Activated CD4-positive, alpha-beta T cell treated with anti-CD3 and anti-CD28 coated beads for 36 hours (primary cell): ENCODE measurements around the gene CD8B. TPM values are rescaled to one million over a fixed set of nuclear protein-coding genes. Genes with fewer than 3 reads are reported as not detected.
A peak's percentile ranks its signal among the peaks of the same experiment; 100 is the strongest.
"Not testable (repeated sequence)": the region's sequence is repeated elsewhere in the genome, so short reads cannot be mapped to it uniquely, and the experiment has no call there.

Experiments used
- ATAC-seq: fragments of 200-7000 bp; cut with Tn5 transposase; one replicate; pipeline ENCODE4 v1.10.0; 2021; ENCODE audit warnings: mild to moderate bottlenecking, moderate library complexity
- CTCF ChIA-PET: fragments of 350-600 bp; sonication (Branson Sonifier 250); formaldehyde crosslinking; loops from one replicate; lab custom pipeline; 2021; ENCODE audit warnings: antibody characterized with exemption; lab: Charles Lee
- POLR2A ChIA-PET: fragments of 350-600 bp; sonication (Branson Sonifier 250); formaldehyde crosslinking; loops from one replicate; lab custom pipeline; 2021; ENCODE audit warnings: antibody characterized with exemption, inconsistent platforms; lab: Charles Lee
- DNase-seq: peaks from one replicate; pipeline ENCODE4 v3.0.0-alpha.2; 2020
- H3K27ac Mint-ChIP-seq: one replicate; pipeline ENCODE4 v1.8.0; 2021; ENCODE audit warnings: mixed read lengths
- H3K27me3 Mint-ChIP-seq: one replicate; pipeline ENCODE4 v1.8.0; 2021; ENCODE audit warnings: mixed read lengths
- H3K36me3 Mint-ChIP-seq: one replicate; pipeline ENCODE4 v1.8.0; 2021; ENCODE audit warnings: low read depth, mixed read lengths
- H3K4me1 Mint-ChIP-seq: one replicate; pipeline ENCODE4 v1.8.0; 2021; ENCODE audit warnings: mixed read lengths
- H3K4me3 Mint-ChIP-seq: one replicate; pipeline ENCODE4 v1.8.0; 2021; ENCODE audit warnings: mild to moderate bottlenecking, moderate library complexity, mixed read lengths
- H3K9me3 Mint-ChIP-seq: one replicate; pipeline ENCODE4 v1.8.0; 2021; ENCODE audit warnings: low read depth, mixed read lengths
- intact Hi-C, 2 experiments: fragments of 100-400 bp; cut with DNase I in 1 of 2; cut with micrococcal nuclease in 1 of 2; formaldehyde crosslinking; loops; one replicate each; pipeline versions ENCODE4 v1.14.2 to v1.15.1; 2022 to 2024; cut with DNase I, micrococcal nuclease
- total RNA-seq, 2 experiments: library from RNA; stranded (reverse); gene quantifications; one replicate each; pipeline ENCODE4 v1.2.3, GENCODE V29; 2021

Gene CD8B
- total RNA-seq, 2 experiments from 2014 or later, result 2.1 to 2.3 TPM

DNA sequence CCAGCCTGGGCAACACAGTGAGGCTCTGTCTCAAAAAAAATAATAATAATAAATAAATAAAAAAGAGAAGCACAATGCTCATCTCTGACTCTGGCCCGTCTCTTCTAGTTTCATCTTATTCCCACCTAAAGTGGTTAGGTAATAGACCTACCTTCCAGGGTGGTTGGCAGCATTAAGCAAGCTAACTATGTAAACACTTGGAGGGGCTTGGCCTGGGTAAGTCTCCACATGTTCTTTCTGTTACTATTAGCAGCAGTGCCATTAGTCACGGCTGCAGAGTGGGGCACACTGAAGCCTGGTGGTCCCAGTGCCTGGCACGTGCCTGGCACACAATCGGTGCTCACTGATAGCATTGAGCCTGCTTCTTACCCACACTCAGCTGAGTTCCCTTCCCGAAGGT, 4.0 kb downstream of the CD8B start:
- H3K4me1 Mint-ChIP-seq, DNase-seq, intact Hi-C loops, H3K27ac Mint-ChIP-seq, ATAC-seq, CTCF ChIA-PET, H3K4me3 Mint-ChIP-seq, H3K27me3 Mint-ChIP-seq, H3K9me3 Mint-ChIP-seq, H3K36me3 Mint-ChIP-seq, POLR2A ChIA-PET: not testable (repeated sequence)

DNA sequence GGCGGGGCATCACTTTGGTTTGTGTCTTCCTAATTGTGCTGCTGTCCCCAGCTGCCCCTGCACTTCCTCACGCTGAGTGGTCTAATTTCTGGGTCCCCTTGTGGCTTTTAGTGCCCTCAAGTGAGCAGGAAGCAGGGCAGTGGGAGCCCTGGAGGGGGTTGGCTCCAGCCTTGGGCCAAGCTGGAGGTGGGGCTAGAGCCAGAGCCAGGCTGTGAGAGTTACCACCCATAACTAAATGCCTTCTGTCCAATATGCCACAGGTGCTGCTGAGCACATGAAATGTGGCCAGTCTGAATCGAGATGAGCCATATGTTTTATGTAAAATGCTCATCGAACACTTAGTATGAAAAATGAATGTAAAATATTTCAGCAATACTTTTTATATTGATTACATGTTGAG, 5.2 kb downstream of the CD8B start:
- ATAC-seq, DNase-seq, H3K4me3 Mint-ChIP-seq, POLR2A ChIA-PET, intact Hi-C loops, CTCF ChIA-PET, H3K4me1 Mint-ChIP-seq, H3K27me3 Mint-ChIP-seq, H3K36me3 Mint-ChIP-seq, H3K9me3 Mint-ChIP-seq, H3K27ac Mint-ChIP-seq: not testable (repeated sequence)

DNA sequence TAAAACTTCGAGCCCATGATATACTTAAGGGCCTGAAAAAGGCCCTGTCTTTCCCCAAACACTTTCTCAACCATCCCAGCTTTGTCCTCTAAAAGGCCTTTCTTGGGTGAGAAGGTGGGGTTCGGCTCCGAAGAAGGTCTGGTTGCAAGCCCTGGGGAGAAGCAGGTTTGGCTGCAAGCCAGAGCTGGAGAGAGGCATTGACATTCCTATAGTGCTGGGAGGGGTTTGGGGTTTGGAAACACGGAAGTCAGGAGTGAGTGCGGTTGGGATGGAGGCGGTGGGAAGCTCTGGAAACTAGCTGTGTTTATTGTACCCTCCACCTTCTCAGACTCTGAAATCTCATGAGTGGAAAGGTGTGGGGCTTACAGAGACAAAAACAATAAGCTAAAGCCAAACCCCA, 5.7 kb downstream of the CD8B start:
- ATAC-seq, CTCF ChIA-PET, H3K9me3 Mint-ChIP-seq, H3K4me1 Mint-ChIP-seq, intact Hi-C loops, POLR2A ChIA-PET, H3K36me3 Mint-ChIP-seq, H3K27me3 Mint-ChIP-seq, DNase-seq, H3K4me3 Mint-ChIP-seq, H3K27ac Mint-ChIP-seq: not testable (repeated sequence)

DNA sequence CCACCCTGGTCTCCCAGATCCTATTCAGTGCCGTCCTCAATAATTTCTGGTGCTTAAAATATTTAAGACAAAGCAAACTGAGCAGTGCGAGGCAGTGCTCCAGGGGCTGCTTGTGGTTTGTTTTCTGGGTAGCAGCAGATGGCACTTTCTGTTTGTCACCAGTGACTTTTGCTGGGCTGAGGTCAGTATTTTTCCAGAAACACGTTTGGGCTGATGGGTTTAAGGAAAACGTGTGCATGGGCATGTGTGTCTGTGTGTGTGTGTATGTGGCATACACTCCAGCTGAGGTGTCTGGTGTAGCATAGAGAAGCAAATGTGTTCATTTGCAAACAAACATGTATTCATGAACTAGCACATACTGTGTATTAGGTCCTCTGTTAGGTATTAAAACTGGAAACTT, 10.1 kb downstream of the CD8B start:
- H3K4me3 Mint-ChIP-seq, H3K27me3 Mint-ChIP-seq, CTCF ChIA-PET, DNase-seq, H3K36me3 Mint-ChIP-seq, ATAC-seq, H3K4me1 Mint-ChIP-seq, H3K27ac Mint-ChIP-seq, intact Hi-C loops, POLR2A ChIA-PET, H3K9me3 Mint-ChIP-seq: not testable (repeated sequence)

DNA sequence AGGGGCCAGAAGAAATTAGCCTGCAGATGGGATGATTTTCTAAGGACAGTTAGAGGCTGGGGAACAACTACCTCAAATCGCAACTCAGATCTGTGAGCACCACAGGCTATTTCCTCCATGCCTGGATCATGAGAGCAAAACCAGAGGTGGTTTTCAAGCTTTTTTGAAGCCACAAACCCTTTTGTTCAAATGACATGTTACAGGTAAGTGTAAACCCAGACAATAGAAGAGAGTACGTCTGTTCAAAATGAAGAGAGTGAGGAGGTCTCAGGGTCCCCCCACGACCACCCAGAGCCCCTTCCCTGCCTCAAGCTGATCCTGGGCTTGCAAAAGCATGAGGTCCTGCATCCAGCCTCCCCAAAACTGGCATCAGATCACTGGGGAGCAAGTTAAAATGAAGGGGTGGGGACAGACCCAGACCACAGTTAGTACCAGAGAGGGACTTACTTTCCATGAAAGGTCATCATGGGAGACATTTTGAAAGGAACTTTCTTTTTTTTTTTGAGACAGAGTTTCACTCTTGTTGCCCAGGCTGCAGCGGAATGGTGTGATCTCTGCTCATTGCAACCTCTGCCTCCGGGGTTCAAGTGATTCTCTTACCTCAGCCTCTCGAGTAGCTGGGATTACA, 19.0 kb downstream of the CD8B start:
- POLR2A ChIA-PET, H3K36me3 Mint-ChIP-seq, H3K27me3 Mint-ChIP-seq, H3K9me3 Mint-ChIP-seq, DNase-seq, intact Hi-C loops, H3K4me3 Mint-ChIP-seq, CTCF ChIA-PET: not testable (repeated sequence)
- Mint-ChIP-seq H3K4me1 (peaks cover 20% of the 10 kb centered on the region), H3K27ac (peak overlapping the region; percentile 51)
- ATAC-seq, result peak; percentile 73

DNA sequence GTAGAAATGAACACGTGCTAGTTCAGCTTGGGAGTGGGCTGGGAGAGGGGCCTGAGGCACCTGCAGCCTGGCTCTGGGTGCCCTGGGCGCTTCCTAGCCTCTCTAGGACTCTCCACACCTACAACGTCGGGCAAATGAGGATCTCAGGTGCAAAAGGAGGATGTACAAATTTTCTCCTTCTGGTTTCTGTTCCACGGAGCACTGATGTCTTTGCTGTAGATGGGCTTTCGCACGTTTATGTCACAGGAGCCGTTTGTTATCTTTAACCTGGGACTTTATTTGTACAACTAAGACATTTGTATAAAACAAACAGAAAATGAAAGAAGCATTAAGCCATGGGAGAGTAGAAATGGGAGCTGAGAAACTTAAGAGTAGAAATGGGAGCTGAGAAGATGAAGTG, 20.4 kb downstream of the CD8B start:
- not testable (repeated sequence) for H3K4me3 Mint-ChIP-seq

DNA sequence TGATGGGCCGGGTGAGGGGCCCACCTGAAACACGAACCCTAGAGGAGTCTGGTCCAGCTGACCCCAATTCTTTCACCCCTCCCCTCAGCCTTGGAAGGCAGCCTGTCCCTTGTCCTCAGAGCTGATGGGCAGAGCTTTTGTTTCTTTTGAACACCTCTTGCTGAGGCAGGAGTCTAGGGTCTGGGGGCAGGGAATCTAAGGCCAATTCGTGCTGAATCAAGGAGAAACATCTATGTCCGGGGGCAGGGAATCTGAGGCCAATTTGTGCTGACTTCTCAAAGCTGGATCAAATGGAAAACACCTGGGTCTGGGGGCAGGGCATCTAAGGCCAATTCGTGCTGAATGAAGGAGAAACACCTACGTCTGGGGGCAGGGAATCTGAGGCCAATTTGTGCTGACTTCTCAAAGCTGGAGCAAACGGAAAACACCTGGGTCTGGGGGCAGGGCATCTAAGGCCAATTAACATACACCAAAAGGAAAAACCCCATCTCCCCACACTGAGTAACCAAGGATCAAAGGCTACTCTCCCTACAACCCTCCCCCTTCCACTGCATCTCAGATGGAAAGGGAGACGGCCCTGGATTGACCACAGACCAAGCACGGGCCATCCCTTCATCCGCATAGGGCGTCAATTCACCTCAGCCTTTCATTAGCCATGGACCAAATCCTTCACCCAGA, 21.7 kb downstream of the CD8B start:
- intact Hi-C loops, H3K4me3 Mint-ChIP-seq, ATAC-seq, H3K36me3 Mint-ChIP-seq, H3K27ac Mint-ChIP-seq, DNase-seq, CTCF ChIA-PET, H3K9me3 Mint-ChIP-seq, H3K27me3 Mint-ChIP-seq, POLR2A ChIA-PET: not testable (repeated sequence)
- peaks cover 33% of the 10 kb centered on the region for H3K4me1 Mint-ChIP-seq

More for the DNA sequence above, 20.4 kb downstream of the CD8B start:
- POLR2A ChIA-PET, ATAC-seq, CTCF ChIA-PET, H3K27ac Mint-ChIP-seq, intact Hi-C loops, H3K36me3 Mint-ChIP-seq, H3K9me3 Mint-ChIP-seq, H3K27me3 Mint-ChIP-seq, DNase-seq: not testable (repeated sequence)
- H3K4me1 Mint-ChIP-seq, result peaks cover 32% of the 10 kb centered on the region

DNA sequence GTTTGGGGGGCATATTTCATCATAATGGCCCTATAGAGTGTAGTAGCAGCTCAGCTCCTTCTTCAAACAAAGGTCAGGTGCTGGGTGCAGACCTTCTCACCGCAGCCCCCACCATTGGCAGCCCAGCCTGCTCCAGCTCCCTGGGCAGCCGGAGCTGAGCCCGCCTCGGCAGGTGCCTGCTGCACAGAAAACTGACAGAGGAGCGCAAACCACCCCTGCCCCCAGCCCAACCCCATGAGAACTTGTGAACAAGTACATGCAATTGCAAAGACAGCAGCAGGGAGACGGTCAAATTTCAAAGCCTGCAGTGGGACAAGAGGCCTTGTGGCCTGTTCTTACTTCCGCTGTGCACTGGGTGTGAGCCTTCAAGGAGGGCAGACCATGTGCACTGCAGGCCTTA, 22.2 kb downstream of the CD8B start:
- POLR2A ChIA-PET, H3K27ac Mint-ChIP-seq, DNase-seq, intact Hi-C loops, H3K4me3 Mint-ChIP-seq, H3K27me3 Mint-ChIP-seq, CTCF ChIA-PET, H3K36me3 Mint-ChIP-seq, ATAC-seq, H3K9me3 Mint-ChIP-seq: not testable (repeated sequence)
- H3K4me1 Mint-ChIP-seq, result peaks cover 32% of the 10 kb centered on the region

DNA sequence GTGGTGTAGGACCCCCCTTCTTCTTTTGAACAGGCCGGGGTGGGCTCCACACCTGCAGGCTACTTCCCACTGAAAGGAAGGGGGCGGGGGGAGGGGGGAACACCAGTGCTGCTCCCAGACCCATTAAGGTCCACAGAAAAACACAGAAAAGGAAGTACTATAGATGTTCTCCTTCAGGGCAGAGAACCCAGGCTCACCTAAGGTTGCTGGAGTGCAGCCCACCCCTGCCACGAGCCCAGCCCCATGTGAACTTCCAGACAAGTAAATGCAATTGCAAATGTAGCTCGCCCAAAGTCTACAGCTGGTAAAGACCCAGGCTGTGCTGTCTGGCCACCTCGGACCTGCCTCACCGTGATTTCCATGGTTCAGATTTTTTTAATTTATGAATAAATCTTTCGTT, 24.0 kb downstream of the CD8B start:
- H3K27me3 Mint-ChIP-seq, intact Hi-C loops, H3K36me3 Mint-ChIP-seq, H3K4me3 Mint-ChIP-seq, POLR2A ChIA-PET, CTCF ChIA-PET, H3K9me3 Mint-ChIP-seq, H3K27ac Mint-ChIP-seq: not testable (repeated sequence)
- peaks cover 33% of the 10 kb centered on the region for H3K4me1 Mint-ChIP-seq
- ATAC-seq (peak; percentile 3), DNase-seq (peak; percentile 16)

DNA sequence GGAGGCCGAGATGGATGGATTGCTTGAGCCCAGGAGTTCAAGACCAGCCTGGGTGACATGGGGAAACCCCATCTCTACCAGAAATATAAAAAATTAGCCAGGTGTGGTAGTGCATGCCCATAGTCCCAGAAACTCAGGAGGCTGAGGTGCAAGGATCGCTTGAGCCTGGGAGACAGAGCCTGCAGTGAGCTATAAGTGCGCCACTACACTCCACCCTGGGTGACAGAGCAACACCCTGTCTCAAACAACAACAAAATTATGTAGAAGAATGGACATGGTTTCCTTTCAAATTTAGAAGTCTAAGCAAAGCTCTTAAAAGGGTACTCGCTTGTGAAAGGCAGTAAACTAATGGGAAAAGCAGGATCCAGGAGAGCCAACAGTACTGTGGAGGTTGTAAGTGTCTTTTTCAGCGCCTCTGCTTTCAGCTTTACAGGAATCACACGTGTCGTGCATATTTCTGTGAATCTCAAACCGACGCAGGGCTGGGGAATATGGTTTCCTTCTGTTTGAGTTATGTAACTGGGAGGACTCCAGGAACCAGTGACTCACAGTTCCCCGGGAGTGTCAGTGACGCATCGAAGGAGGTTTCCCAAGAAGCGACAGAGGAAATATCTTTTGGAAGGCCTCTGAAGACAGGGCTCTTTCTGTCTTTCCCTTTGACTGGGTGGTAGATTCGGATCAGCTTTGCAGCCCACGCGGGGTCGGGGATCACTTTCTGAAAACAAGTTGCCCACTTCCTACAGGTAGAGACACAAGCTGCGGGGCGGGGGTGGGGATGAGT, 24.6 kb downstream of the CD8B start:
- DNase-seq (peak; percentile 71), ATAC-seq (peak; percentile 79)
- H3K9me3 Mint-ChIP-seq, POLR2A ChIA-PET, H3K36me3 Mint-ChIP-seq, H3K4me3 Mint-ChIP-seq, H3K27me3 Mint-ChIP-seq, intact Hi-C loops: not testable (repeated sequence)
- peaks cover 27% of the 10 kb centered on the region for H3K4me1 Mint-ChIP-seq
- CTCF ChIA-PET, result interaction anchor here (0.9 kb wide), 1 partner anchor 71 kb away, joined by 3 read pairs; no protein-coding TSS in a partner anchor
- H3K27ac Mint-ChIP-seq, result peak overlapping the region; percentile 42

DNA sequence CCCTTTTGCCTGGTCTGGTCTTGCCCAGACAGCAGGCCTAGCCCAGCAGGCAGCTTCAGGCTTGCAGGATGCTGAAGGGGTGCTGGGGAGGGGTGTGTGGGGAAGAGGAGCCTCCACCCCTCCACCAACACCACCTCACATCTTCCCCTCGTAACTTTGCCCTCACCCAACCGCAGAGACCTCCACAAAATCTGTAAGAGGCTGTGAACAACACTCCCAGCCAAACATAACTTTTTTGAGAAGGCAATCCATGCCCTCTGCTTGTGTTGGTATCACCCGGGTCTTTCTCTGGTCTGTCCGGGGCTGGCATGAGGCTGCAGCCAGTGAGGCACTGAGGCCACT, 26.2 kb downstream of the CD8B start:
- ATAC-seq, H3K27ac Mint-ChIP-seq, H3K36me3 Mint-ChIP-seq, H3K27me3 Mint-ChIP-seq, DNase-seq, H3K4me3 Mint-ChIP-seq, intact Hi-C loops, POLR2A ChIA-PET, CTCF ChIA-PET, H3K9me3 Mint-ChIP-seq: not testable (repeated sequence)
- peaks cover 22% of the 10 kb centered on the region for H3K4me1 Mint-ChIP-seq

DNA sequence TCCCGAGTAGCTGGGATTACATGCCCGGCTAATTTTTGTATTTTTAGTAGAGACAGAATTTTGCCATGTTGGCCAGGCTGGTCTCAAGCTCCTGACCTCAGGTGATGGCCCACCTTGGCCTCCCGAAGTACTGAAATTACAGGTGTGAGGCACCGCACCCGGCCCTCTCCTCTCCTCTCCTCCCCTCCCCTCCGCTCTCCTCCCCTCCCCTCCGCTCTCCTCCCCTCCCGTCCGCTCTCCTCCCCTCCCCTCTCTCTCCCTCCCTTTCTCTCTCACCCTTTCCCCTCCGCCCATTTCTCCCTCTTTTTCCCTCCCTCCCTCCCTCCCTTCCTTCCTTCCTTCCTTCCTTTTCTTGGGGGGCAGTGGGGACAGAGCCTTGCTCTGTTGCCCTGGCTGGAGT, 28.4 kb downstream of the CD8B start:
- H3K36me3 Mint-ChIP-seq, result no peaks in the 10 kb centered on the region
- ChIA-PET CTCF (no interaction called here), POLR2A (no interaction called here)
- DNase-seq (no peak), ATAC-seq (no peak)
- H3K4me3 Mint-ChIP-seq, result no peak overlapping the region
- no peak overlapping the region for H3K27ac Mint-ChIP-seq
- H3K9me3 Mint-ChIP-seq, result no peaks in the 10 kb centered on the region
- H3K4me1 Mint-ChIP-seq, result peaks cover 22% of the 10 kb centered on the region
- H3K27me3 Mint-ChIP-seq, result peaks cover 5% of the 10 kb centered on the region
- intact Hi-C loops, result no loop called here
